ENCODE measurements around the gene BAIAP2L1. TPM values are rescaled to one million over a fixed set of nuclear protein-coding genes. Genes with fewer than 3 reads are reported as not detected.

The BAIAP2L1 gene
- total and polyA plus RNA-seq, 7 donors, result 0.80 to 3.0 (median 1.2) TPM

DNA sequence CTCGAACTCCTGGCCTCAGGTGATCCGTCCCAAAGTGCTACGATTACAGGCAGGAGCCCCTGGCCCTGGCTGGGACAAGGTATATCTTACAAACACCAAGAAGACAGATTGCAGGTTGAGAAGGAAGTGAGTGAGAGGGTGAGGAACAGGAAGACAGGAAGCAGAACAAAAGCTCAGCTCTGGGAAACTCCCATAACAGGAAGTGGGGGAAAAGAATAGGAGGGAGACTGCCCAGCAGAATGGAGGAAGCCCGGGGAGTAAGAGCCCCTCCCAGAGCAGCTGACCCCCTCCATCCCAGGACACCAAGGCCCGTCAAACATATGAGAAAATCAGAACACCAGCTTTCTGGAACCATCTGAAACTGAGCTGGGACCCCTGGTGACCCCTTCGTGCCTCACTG, 151.8 kb downstream of the BAIAP2L1 start:
- Histone ChIP-seq H3K27ac (no peak overlapping the region), H3K4me3 (no peak overlapping the region), H3K4me1 (peaks cover 17% of the 10 kb centered on the region), H3K27me3 (ENCODE audit: insufficient read depth in 3 of 3, low read length in 2 of 3) (no peaks in the 10 kb centered on the region), H3K36me3 (ENCODE audit: insufficient read depth in 1 of 2, low read depth in 1 of 2) (peaks cover 0 to 16% of the 10 kb centered on the region in 2 donors), H3K9me3 (no peaks in the 10 kb centered on the region)
- no peak for ATAC-seq
- TF ChIP-seq, protein P1, sequence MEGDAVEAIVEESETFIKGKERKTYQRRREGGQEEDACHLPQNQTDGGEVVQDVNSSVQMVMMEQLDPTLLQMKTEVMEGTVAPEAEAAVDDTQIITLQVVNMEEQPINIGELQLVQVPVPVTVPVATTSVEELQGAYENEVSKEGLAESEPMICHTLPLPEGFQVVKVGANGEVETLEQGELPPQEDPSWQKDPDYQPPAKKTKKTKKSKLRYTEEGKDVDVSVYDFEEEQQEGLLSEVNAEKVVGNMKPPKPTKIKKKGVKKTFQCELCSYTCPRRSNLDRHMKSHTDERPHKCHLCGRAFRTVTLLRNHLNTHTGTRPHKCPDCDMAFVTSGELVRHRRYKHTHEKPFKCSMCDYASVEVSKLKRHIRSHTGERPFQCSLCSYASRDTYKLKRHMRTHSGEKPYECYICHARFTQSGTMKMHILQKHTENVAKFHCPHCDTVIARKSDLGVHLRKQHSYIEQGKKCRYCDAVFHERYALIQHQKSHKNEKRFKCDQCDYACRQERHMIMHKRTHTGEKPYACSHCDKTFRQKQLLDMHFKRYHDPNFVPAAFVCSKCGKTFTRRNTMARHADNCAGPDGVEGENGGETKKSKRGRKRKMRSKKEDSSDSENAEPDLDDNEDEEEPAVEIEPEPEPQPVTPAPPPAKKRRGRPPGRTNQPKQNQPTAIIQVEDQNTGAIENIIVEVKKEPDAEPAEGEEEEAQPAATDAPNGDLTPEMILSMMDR (IDR thresholded peaks at IDR 0.05), result no peak
- intact Hi-C loops (cut with DNase I), result loop anchor here in 1 of 2 donors (10.0 kb wide), 1 partner anchor 224 kb away; no protein-coding TSS in a partner anchor
- 72 to 78% (median 78%) methylated on average over 6 of the region's 6 CpGs for WGBS, 3 donors
- DNase-seq, result no peak

- TF ChIP-seq, protein P1 (IDR thresholded peaks at IDR 0.05), result no peak
- ATAC-seq (no peak), DNase-seq (no peak)
- Histone ChIP-seq H3K4me3 (no peak overlapping the region), H3K9me3 (no peaks in the 10 kb centered on the region), H3K27me3 (ENCODE audit: insufficient read depth in 3 of 3, low read length in 2 of 3) (no peaks in the 10 kb centered on the region), H3K36me3 (ENCODE audit: insufficient read depth in 1 of 2, low read depth in 1 of 2) (peaks cover 0 to 26% of the 10 kb centered on the region in 2 donors), H3K27ac (no peak overlapping the region), H3K4me1 (peaks cover 16% of the 10 kb centered on the region)
- intact Hi-C loops (cut with DNase I), result loop anchor here in 1 of 2 donors (10.0 kb wide), 1 partner anchor 223 kb away; no protein-coding TSS in a partner anchor
- WGBS, 3 donors, result 93 to 95% (median 93%) methylated on average over 12 of the region's 12 CpGs
Measured at GRCh38 chr7:98248156-98248555, 152.7 kb downstream of the BAIAP2L1 start.

- no peak overlapping the region for H3K4me3 ChIP-seq
- no peaks in the 10 kb centered on the region for H3K9me3 ChIP-seq
- 89 to 93% (median 90%) methylated on average over 13 to 14 of the region's 14 CpGs for WGBS, 3 donors
- no peak for DNase-seq
- H3K36me3 ChIP-seq (ENCODE audit: insufficient read depth in 1 of 2, low read depth in 1 of 2), result peaks cover 0 to 48% of the 10 kb centered on the region in 2 donors
- TF ChIP-seq, protein P1 (IDR thresholded peaks at IDR 0.05), result no peak
- intact Hi-C loops (cut with DNase I), result loop anchor here (5.0 to 10.0 kb wide), 3 partner anchors 138 to 220 kb away; partner anchors contain the start of gene LMTK2 (in 1 of the 2)
- ATAC-seq, result no peak
- peaks cover 3% of the 10 kb centered on the region for H3K4me1 ChIP-seq
- no peaks in the 10 kb centered on the region for H3K27me3 ChIP-seq (ENCODE audit: insufficient read depth in 3 of 3, low read length in 2 of 3)
- H3K27ac ChIP-seq, result no peak overlapping the region
Measured at GRCh38 chr7:98244871-98245270, 156.0 kb downstream of the BAIAP2L1 start.

GRCh38 chr7:98242934-98243333, 158.0 kb downstream of the BAIAP2L1 start:
- H3K27ac ChIP-seq, result no peak overlapping the region
- 93 to 97% (median 94%) methylated on average over 4 of the region's 4 CpGs for WGBS, 3 donors
- TF ChIP-seq, protein P1 (IDR thresholded peaks at IDR 0.05), result no peak
- no peaks in the 10 kb centered on the region for H3K27me3 ChIP-seq (ENCODE audit: insufficient read depth in 3 of 3, low read length in 2 of 3)
- peaks cover 2% of the 10 kb centered on the region for H3K4me1 ChIP-seq
- DNase-seq (no peak), ATAC-seq (no peak)
- peaks cover 0 to 66% of the 10 kb centered on the region in 2 donors for H3K36me3 ChIP-seq (ENCODE audit: insufficient read depth in 1 of 2, low read depth in 1 of 2)
- no peak overlapping the region for H3K4me3 ChIP-seq
- intact Hi-C loops (cut with DNase I), result loop anchor here (5.0 to 10.0 kb wide), 3 partner anchors 136 to 218 kb away; partner anchors contain the start of gene LMTK2 (in 1 of the 2)
- H3K9me3 ChIP-seq, result no peaks in the 10 kb centered on the region

- Histone ChIP-seq H3K4me3 (no peak overlapping the region), H3K4me1 (no peaks in the 10 kb centered on the region), H3K36me3 (ENCODE audit: insufficient read depth in 1 of 2, low read depth in 1 of 2) (peaks cover 0 to 65% of the 10 kb centered on the region in 2 donors), H3K27me3 (ENCODE audit: insufficient read depth in 3 of 3, low read length in 2 of 3) (no peaks in the 10 kb centered on the region), H3K27ac (no peak overlapping the region), H3K9me3 (no peaks in the 10 kb centered on the region)
- intact Hi-C loops (cut with DNase I), result loop anchor here (5.0 to 10.0 kb wide), 3 partner anchors 135 to 218 kb away; partner anchors contain the start of gene LMTK2 (in 1 of the 2)
- TF ChIP-seq, protein P1 (IDR thresholded peaks at IDR 0.05), result no peak
- no peak for ATAC-seq
- DNase-seq, result peak in 1 of 2 donors; percentile 7
- WGBS, 3 donors, result 91 to 100% (median 100%) methylated on average over 1 of the region's 1 CpG
Measured at GRCh38 chr7:98242342-98242741, 158.5 kb downstream of the BAIAP2L1 start.

Measured in psoas muscle (tissue), 8 donors.